Rectal smooth muscle tissue (tissue), 1 donor: ENCODE results near the gene LRRN2.

Experiments
- H3K27ac ChIP-seq: one replicate; pipeline ENCODE4 v1.7.0; 2013; ENCODE audit warnings: low read depth, low read length, inconsistent platforms
- H3K27me3 ChIP-seq: one replicate; pipeline ENCODE4 v1.7.0; 2013; ENCODE audit warnings: low read length; ENCODE audit not compliant: control insufficient read depth, insufficient read depth
- H3K36me3 ChIP-seq: one replicate; pipeline ENCODE4 v1.7.0; 2013; ENCODE audit warnings: low read length; ENCODE audit not compliant: control insufficient read depth, insufficient read depth
- H3K4me1 ChIP-seq: one replicate; pipeline ENCODE4 v1.7.0; 2013; ENCODE audit warnings: low read length; ENCODE audit not compliant: control insufficient read depth, insufficient read depth
- H3K4me3 ChIP-seq: one replicate; pipeline ENCODE4 v1.7.0; 2013; ENCODE audit warnings: low read length
- H3K9ac ChIP-seq: one replicate; pipeline ENCODE4 v1.7.0; 2013; ENCODE audit warnings: low read length

The LRRN2 gene

GRCh38 chr1:204611036-204611435 is 74.5 kb downstream of the LRRN2 start:
- Histone ChIP-seq H3K4me3 (no peak overlapping the region), H3K27ac (no peak overlapping the region), H3K36me3 (no peaks in the 10 kb centered on the region), H3K4me1 (no peaks in the 10 kb centered on the region), H3K9ac (no peak overlapping the region), H3K27me3 (no peaks in the 10 kb centered on the region)

- Histone ChIP-seq H3K36me3 (no peaks in the 10 kb centered on the region), H3K4me3 (no peak overlapping the region), H3K4me1 (no peaks in the 10 kb centered on the region), H3K27me3 (no peaks in the 10 kb centered on the region), H3K27ac (no peak overlapping the region), H3K9ac (no peak overlapping the region)
Measured at GRCh38 chr1:204607910-204608309, 77.6 kb downstream of the LRRN2 start.

- no peaks in the 10 kb centered on the region for H3K27me3 ChIP-seq
Measured at GRCh38 chr1:204605791-204606190, 79.7 kb downstream of the LRRN2 start.

GRCh38 chr1:204602871-204603542 is 82.5 kb downstream of the LRRN2 start:
- no peak overlapping the region for H3K27ac ChIP-seq
- no peaks in the 10 kb centered on the region for H3K4me1 ChIP-seq
- no peak overlapping the region for H3K9ac ChIP-seq
- no peaks in the 10 kb centered on the region for H3K36me3 ChIP-seq
- no peaks in the 10 kb centered on the region for H3K27me3 ChIP-seq
- H3K4me3 ChIP-seq: no peak overlapping the region

More at GRCh38 chr1:204605791-204606190, 79.7 kb downstream of the LRRN2 start:
- H3K4me3 ChIP-seq: no peak overlapping the region
- no peak overlapping the region for H3K9ac ChIP-seq
- no peaks in the 10 kb centered on the region for H3K4me1 ChIP-seq
- H3K36me3 ChIP-seq: no peaks in the 10 kb centered on the region
- no peak overlapping the region for H3K27ac ChIP-seq

- H3K4me1 ChIP-seq: no peaks in the 10 kb centered on the region
- no peak overlapping the region for H3K27ac ChIP-seq
- no peaks in the 10 kb centered on the region for H3K36me3 ChIP-seq
- H3K9ac ChIP-seq: no peak overlapping the region
- no peaks in the 10 kb centered on the region for H3K27me3 ChIP-seq
- H3K4me3 ChIP-seq: no peak overlapping the region
Measured at GRCh38 chr1:204602111-204602579, 83.4 kb downstream of the LRRN2 start.

GRCh38 chr1:204600968-204601367 is 84.6 kb downstream of the LRRN2 start:
- Histone ChIP-seq H3K4me3 (no peak overlapping the region), H3K36me3 (no peaks in the 10 kb centered on the region), H3K4me1 (no peaks in the 10 kb centered on the region), H3K27me3 (no peaks in the 10 kb centered on the region), H3K9ac (no peak overlapping the region), H3K27ac (no peak overlapping the region)

- Histone ChIP-seq H3K9ac (no peak overlapping the region), H3K4me1 (no peaks in the 10 kb centered on the region), H3K4me3 (no peak overlapping the region), H3K27me3 (no peaks in the 10 kb centered on the region), H3K27ac (no peak overlapping the region), H3K36me3 (no peaks in the 10 kb centered on the region)
Measured at GRCh38 chr1:204600203-204600602, 85.3 kb downstream of the LRRN2 start.

GRCh38 chr1:204599596-204599995 is 85.9 kb downstream of the LRRN2 start:
- H3K27me3 ChIP-seq: no peaks in the 10 kb centered on the region
- no peaks in the 10 kb centered on the region for H3K36me3 ChIP-seq
- H3K4me3 ChIP-seq: no peak overlapping the region
- H3K27ac ChIP-seq: no peak overlapping the region
- no peaks in the 10 kb centered on the region for H3K4me1 ChIP-seq
- H3K9ac ChIP-seq: no peak overlapping the region

- Histone ChIP-seq H3K4me1 (no peaks in the 10 kb centered on the region), H3K27ac (no peak overlapping the region), H3K36me3 (no peaks in the 10 kb centered on the region), H3K4me3 (no peak overlapping the region), H3K9ac (no peak overlapping the region), H3K27me3 (no peaks in the 10 kb centered on the region)
Measured at GRCh38 chr1:204599098-204599497, 86.4 kb downstream of the LRRN2 start.

- H3K9ac ChIP-seq: no peak overlapping the region
- no peaks in the 10 kb centered on the region for H3K36me3 ChIP-seq
- no peaks in the 10 kb centered on the region for H3K4me1 ChIP-seq
- H3K4me3 ChIP-seq: no peak overlapping the region
- no peaks in the 10 kb centered on the region for H3K27me3 ChIP-seq
- H3K27ac ChIP-seq: no peak overlapping the region
Measured at GRCh38 chr1:204598319-204598969, 87.1 kb downstream of the LRRN2 start.

GRCh38 chr1:204592246-204592948 is 93.1 kb downstream of the LRRN2 start:
- no peaks in the 10 kb centered on the region for H3K27me3 ChIP-seq

GRCh38 chr1:204591473-204592090 is 94.0 kb downstream of the LRRN2 start:
- Histone ChIP-seq H3K4me3 (no peak overlapping the region), H3K9ac (no peak overlapping the region), H3K27me3 (no peaks in the 10 kb centered on the region), H3K36me3 (no peaks in the 10 kb centered on the region), H3K4me1 (no peaks in the 10 kb centered on the region), H3K27ac (no peak overlapping the region)

More at GRCh38 chr1:204592246-204592948, 93.1 kb downstream of the LRRN2 start:
- Histone ChIP-seq H3K9ac (no peak overlapping the region), H3K36me3 (no peaks in the 10 kb centered on the region), H3K4me3 (no peak overlapping the region), H3K27ac (no peak overlapping the region), H3K4me1 (no peaks in the 10 kb centered on the region)
